Measurements from ENCODE around the gene FOXE1.

Gene FOXE1

DNA sequence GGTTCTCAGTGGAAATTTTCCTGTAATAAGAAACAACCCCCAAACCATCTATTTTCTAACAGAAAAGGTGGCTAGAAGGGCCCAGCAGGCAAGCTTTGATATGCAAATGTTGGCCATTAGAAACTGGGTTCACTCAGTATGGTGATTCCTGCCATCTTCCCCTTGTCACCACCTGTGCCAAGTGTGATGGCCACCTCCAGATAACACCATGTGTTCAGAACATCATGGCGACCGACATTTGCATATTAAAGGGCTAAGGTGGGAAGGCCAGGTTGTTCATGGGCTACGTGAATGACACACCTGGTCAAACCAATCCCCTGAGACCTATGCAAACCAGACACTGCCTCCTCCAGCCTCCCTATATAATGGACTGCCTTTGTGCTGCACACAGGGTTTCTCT, 20.4 kb downstream of the FOXE1 start:
- H3K4me3 ChIP-seq (ENCODE audit: control insufficient read depth, low read depth, low read length), result no peak overlapping the region
- TF ChIP-seq, protein P1, sequence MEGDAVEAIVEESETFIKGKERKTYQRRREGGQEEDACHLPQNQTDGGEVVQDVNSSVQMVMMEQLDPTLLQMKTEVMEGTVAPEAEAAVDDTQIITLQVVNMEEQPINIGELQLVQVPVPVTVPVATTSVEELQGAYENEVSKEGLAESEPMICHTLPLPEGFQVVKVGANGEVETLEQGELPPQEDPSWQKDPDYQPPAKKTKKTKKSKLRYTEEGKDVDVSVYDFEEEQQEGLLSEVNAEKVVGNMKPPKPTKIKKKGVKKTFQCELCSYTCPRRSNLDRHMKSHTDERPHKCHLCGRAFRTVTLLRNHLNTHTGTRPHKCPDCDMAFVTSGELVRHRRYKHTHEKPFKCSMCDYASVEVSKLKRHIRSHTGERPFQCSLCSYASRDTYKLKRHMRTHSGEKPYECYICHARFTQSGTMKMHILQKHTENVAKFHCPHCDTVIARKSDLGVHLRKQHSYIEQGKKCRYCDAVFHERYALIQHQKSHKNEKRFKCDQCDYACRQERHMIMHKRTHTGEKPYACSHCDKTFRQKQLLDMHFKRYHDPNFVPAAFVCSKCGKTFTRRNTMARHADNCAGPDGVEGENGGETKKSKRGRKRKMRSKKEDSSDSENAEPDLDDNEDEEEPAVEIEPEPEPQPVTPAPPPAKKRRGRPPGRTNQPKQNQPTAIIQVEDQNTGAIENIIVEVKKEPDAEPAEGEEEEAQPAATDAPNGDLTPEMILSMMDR (conservative IDR thresholded peaks at IDR 0.05; ENCODE audit: control insufficient read depth, insufficient read depth, low read depth, low read length), result no peak
- DNase-seq (ENCODE audit: low read depth), result no peak

DNA sequence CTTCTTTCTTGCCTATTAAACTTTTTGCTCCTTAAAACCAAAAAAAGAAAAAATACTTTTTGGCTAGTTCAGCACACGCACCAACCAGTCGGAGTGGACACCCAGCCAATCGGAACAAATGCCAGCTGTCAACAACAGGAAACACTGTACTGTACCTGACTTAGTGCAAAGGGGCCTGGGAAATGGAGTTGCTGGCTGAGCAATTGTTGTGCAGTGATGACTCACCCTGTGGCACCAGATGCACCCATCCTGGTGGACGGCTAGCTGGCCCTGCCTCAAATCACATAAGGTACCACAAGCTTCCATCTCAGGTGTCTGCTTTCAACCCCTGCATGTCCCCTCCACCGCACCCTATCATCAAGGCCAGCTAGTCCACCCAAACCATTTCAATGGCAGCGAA, 20.9 kb downstream of the FOXE1 start:
- TF ChIP-seq, protein P1 (conservative IDR thresholded peaks at IDR 0.05; ENCODE audit: control insufficient read depth, insufficient read depth, low read depth, low read length), result no peak
- peak; percentile 20 for DNase-seq (ENCODE audit: low read depth)
- no peak overlapping the region for H3K4me3 ChIP-seq (ENCODE audit: control insufficient read depth, low read depth, low read length)

DNA sequence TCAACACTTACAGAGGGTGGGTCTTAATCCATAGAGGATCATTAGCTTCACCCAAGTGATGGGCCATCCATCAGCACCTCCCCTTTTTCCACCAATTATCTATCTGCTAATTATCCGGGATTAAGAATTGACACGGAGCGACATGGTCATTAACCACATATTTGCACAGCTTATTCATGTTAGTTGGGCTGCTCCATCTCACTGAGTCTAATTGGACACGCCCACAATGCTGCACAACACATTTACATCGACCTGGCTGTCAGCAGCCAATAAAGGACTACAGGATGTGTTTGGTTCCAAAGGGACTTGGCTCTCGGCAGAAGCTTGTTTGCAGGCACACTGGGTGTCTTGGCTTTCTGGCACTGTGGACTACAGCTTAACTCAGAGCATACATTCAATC, 21.6 kb downstream of the FOXE1 start:
- DNase-seq (ENCODE audit: low read depth), result no peak

DNA sequence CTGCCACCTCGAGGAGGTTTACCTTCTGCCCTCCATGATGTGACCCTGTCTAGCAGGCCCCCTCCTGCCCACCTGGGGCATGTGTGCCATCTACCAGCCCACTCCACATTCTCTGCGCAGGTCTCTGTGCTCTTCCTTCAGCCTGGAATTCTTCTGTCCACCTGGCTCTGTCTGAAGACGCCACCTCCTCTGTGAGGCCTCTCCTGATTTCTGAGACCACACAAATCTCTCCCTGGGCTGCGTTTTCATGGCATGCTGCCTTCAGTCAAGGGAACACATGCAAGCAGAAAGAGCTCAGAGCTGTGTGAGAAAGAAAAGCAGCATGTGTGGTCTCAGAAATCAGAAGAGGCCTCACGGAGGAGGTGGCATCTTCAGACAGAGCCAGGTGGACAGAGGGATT, 22.1 kb downstream of the FOXE1 start:
- DNase-seq (ENCODE audit: low read depth), result no peak
- H3K4me3 ChIP-seq (ENCODE audit: control insufficient read depth, low read depth, low read length), result no peak overlapping the region
- TF ChIP-seq, protein P1 (conservative IDR thresholded peaks at IDR 0.05; ENCODE audit: control insufficient read depth, insufficient read depth, low read depth, low read length), result no peak

More for the DNA sequence above, 21.6 kb downstream of the FOXE1 start:
- H3K4me3 ChIP-seq (ENCODE audit: control insufficient read depth, low read depth, low read length), result no peak overlapping the region
- TF ChIP-seq, protein P1 (conservative IDR thresholded peaks at IDR 0.05; ENCODE audit: control insufficient read depth, insufficient read depth, low read depth, low read length), result no peak

DNA sequence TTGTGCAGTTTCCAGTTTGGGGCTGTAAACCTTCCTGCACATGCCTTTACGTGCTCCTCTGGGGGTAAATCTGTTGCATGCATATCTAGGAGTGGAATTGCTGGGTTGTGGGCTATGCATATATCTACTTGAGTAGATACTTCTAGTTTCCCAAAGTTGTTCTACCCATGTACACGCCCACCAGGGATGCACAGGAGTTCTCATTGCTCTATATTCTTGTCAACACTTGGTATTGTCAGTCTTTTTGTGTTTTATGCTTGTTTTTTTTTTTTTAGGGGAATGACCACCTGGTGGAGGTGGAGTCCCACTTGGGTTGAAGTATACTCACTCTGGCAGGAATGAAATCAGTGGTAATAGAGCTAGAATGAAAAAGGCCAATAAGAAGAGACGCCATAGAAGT, 23.0 kb downstream of the FOXE1 start:
- DNase-seq (ENCODE audit: low read depth), result no peak
- H3K4me3 ChIP-seq (ENCODE audit: control insufficient read depth, low read depth, low read length), result no peak overlapping the region
- TF ChIP-seq, protein P1 (conservative IDR thresholded peaks at IDR 0.05; ENCODE audit: control insufficient read depth, insufficient read depth, low read depth, low read length), result no peak

DNA sequence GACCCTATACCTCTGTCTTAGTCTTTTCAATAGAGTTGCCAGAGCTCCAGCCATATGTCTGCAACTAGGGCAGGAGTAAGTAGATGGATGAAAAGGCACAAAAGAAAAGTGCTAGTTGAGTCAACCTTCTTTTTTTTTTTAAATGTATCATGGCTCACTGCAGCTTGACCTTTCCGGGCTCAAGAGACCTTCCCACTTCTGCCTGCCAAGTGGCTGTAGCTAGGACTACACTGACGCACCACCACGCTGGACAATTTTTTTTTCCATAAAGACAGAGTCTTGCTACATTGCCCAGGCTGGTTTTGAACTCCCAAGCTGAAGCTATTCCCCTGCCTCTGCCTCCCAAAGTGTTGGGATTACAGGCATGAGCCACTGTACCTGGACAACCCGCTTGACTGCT, 27.3 kb downstream of the FOXE1 start:
- TF ChIP-seq, protein P1 (conservative IDR thresholded peaks at IDR 0.05; ENCODE audit: control insufficient read depth, insufficient read depth, low read depth, low read length), result no peak
- peak; percentile 77 for DNase-seq (ENCODE audit: low read depth)

More for the DNA sequence above, 27.3 kb downstream of the FOXE1 start:
- H3K4me3 ChIP-seq (ENCODE audit: control insufficient read depth, low read depth, low read length), result no peak overlapping the region
